ENCODE measurements around the gene SLC11A2. TPM values are rescaled to one million over a fixed set of nuclear protein-coding genes. Genes with fewer than 3 reads are reported as not detected.

The SLC11A2 gene
- total and polyA plus RNA-seq, 2 of the 8 experiments (the other 6 are each of a cell fraction or from before 2014, with no cell fraction given): 55.0 to 61.5 TPM

DNA sequence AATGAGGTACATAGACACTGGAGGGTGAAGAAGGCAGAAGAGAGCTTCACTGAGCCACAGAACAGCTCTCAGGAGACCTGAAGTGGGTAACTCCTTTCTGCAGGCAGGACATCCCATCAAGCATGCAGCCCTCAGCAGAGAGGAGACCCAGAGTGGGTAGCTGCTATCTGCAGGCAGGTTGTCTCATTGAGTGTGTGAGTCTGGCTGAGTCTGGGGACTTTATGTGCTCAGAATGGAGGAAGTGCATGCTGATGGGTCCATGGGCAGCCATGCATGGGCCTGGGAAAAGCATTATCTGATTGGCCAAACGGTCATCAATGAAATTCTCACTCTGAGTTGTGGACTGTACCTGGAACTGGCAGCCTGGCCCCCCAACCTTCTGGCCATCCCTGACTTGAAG is 88.5 kb downstream of the SLC11A2 start (continued):
- no peak for TF ChIP-seq SRF (IDR thresholded peaks at IDR 0.05; ENCODE audit: low read depth, low read length)
- TF ChIP-seq, protein P1, sequence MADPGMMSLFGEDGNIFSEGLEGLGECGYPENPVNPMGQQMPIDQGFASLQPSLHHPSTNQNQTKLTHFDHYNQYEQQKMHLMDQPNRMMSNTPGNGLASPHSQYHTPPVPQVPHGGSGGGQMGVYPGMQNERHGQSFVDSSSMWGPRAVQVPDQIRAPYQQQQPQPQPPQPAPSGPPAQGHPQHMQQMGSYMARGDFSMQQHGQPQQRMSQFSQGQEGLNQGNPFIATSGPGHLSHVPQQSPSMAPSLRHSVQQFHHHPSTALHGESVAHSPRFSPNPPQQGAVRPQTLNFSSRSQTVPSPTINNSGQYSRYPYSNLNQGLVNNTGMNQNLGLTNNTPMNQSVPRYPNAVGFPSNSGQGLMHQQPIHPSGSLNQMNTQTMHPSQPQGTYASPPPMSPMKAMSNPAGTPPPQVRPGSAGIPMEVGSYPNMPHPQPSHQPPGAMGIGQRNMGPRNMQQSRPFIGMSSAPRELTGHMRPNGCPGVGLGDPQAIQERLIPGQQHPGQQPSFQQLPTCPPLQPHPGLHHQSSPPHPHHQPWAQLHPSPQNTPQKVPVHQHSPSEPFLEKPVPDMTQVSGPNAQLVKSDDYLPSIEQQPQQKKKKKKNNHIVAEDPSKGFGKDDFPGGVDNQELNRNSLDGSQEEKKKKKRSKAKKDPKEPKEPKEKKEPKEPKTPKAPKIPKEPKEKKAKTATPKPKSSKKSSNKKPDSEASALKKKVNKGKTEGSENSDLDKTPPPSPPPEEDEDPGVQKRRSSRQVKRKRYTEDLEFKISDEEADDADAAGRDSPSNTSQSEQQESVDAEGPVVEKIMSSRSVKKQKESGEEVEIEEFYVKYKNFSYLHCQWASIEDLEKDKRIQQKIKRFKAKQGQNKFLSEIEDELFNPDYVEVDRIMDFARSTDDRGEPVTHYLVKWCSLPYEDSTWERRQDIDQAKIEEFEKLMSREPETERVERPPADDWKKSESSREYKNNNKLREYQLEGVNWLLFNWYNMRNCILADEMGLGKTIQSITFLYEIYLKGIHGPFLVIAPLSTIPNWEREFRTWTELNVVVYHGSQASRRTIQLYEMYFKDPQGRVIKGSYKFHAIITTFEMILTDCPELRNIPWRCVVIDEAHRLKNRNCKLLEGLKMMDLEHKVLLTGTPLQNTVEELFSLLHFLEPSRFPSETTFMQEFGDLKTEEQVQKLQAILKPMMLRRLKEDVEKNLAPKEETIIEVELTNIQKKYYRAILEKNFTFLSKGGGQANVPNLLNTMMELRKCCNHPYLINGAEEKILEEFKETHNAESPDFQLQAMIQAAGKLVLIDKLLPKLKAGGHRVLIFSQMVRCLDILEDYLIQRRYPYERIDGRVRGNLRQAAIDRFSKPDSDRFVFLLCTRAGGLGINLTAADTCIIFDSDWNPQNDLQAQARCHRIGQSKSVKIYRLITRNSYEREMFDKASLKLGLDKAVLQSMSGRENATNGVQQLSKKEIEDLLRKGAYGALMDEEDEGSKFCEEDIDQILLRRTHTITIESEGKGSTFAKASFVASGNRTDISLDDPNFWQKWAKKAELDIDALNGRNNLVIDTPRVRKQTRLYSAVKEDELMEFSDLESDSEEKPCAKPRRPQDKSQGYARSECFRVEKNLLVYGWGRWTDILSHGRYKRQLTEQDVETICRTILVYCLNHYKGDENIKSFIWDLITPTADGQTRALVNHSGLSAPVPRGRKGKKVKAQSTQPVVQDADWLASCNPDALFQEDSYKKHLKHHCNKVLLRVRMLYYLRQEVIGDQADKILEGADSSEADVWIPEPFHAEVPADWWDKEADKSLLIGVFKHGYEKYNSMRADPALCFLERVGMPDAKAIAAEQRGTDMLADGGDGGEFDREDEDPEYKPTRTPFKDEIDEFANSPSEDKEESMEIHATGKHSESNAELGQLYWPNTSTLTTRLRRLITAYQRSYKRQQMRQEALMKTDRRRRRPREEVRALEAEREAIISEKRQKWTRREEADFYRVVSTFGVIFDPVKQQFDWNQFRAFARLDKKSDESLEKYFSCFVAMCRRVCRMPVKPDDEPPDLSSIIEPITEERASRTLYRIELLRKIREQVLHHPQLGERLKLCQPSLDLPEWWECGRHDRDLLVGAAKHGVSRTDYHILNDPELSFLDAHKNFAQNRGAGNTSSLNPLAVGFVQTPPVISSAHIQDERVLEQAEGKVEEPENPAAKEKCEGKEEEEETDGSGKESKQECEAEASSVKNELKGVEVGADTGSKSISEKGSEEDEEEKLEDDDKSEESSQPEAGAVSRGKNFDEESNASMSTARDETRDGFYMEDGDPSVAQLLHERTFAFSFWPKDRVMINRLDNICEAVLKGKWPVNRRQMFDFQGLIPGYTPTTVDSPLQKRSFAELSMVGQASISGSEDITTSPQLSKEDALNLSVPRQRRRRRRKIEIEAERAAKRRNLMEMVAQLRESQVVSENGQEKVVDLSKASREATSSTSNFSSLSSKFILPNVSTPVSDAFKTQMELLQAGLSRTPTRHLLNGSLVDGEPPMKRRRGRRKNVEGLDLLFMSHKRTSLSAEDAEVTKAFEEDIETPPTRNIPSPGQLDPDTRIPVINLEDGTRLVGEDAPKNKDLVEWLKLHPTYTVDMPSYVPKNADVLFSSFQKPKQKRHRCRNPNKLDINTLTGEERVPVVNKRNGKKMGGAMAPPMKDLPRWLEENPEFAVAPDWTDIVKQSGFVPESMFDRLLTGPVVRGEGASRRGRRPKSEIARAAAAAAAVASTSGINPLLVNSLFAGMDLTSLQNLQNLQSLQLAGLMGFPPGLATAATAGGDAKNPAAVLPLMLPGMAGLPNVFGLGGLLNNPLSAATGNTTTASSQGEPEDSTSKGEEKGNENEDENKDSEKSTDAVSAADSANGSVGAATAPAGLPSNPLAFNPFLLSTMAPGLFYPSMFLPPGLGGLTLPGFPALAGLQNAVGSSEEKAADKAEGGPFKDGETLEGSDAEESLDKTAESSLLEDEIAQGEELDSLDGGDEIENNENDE (IDR thresholded peaks at IDR 0.05; ENCODE audit: insufficient replicate concordance, low read length): no peak

Measured in H1 (cell line).